Measurements from ENCODE around the gene DGKZ. TPM values are rescaled to one million over a fixed set of nuclear protein-coding genes. Genes with fewer than 3 reads are reported as not detected.
"Not testable (repeated sequence)": the region's sequence is repeated elsewhere in the genome, so short reads cannot be mapped to it uniquely, and the experiment has no call there.

Gene DGKZ
- total RNA-seq, 2 experiments from 2014 or later = 151 to 152 TPM

GRCh38 chr11:46369458-46370152, 22.3 kb downstream of the DGKZ start:
- no peak overlapping the region for H3K4me3 Mint-ChIP-seq
- H3K36me3 Mint-ChIP-seq (ENCODE audit: low read depth) = peaks cover 40% of the 10 kb centered on the region
- no peaks in the 10 kb centered on the region for H3K27me3 Mint-ChIP-seq (ENCODE audit: low read depth)
- ATAC-seq (peak; percentile 62), DNase-seq (peak; percentile 67)
- no peaks in the 10 kb centered on the region for H3K9me3 Mint-ChIP-seq (ENCODE audit: insufficient read depth)
- peaks cover 22% of the 10 kb centered on the region for H3K4me1 Mint-ChIP-seq (ENCODE audit: low read depth)
- POLR2A ChIA-PET = interaction anchor here (10.0 kb wide), 1 partner anchor 18 kb away, joined by 77 read pairs; no protein-coding TSS in a partner anchor
- CTCF ChIA-PET = interaction anchor here (16.5 kb wide), 1 partner anchor 16 kb away, joined by 381 read pairs; the partner anchor contains the start of gene DGKZ
- H3K27ac Mint-ChIP-seq = no peak overlapping the region

DNA sequence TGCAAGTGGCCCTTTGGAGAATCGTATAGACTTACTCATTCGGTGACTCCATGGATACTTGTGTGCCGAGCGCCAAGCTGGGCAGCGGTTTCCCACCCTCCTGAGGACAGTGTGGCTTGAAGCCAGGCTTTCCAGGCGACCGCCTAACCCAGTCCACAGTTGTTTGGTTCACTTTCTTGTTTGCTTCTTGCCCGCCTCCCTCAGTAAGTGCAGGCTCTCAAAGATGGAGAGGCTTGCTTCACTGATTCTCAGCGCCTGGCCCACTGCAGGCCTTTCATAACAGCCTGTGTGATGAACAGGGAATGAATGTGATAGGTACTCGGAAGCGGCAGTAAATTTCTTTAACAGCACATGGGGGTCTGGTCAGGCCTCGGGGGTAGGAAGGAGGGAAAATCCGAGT, 23.0 kb downstream of the DGKZ start:
- DNase-seq (no peak), ATAC-seq (no peak)
- CTCF ChIA-PET = interaction anchor here (0.6 to 16.5 kb wide), 2 partner anchors 17 to 98 kb away, joined by 3 to 381 read pairs; partner anchors contain the start of gene DGKZ
- H3K36me3 Mint-ChIP-seq (ENCODE audit: low read depth) = peaks cover 44% of the 10 kb centered on the region
- POLR2A ChIA-PET = no interaction called here
- H3K4me3 Mint-ChIP-seq = no peak overlapping the region
- H3K4me1 Mint-ChIP-seq (ENCODE audit: low read depth) = peaks cover 19% of the 10 kb centered on the region
- H3K27me3 Mint-ChIP-seq (ENCODE audit: low read depth) = no peaks in the 10 kb centered on the region
- H3K27ac Mint-ChIP-seq = no peak overlapping the region
- H3K9me3 Mint-ChIP-seq (ENCODE audit: insufficient read depth) = no peaks in the 10 kb centered on the region

DNA sequence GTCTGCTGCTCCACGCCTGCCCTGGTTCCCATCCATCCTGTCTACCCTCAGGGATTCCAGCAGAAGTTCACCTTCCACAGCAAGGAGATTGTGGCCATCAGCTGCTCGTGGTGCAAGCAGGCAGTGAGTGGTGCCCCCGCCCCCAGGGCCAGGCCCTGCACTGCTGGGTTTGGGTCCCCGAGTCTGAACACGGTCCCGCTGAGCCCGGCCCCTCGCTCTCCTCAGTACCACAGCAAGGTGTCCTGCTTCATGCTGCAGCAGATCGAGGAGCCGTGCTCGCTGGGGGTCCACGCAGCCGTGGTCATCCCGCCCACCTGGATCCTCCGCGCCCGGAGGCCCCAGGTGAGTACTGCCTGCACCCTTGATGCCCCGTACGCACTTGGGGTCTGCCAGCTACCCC, 24.0 kb downstream of the DGKZ start:
- CTCF ChIA-PET = interaction anchor here (16.5 kb wide), 1 partner anchor 18 kb away, joined by 381 read pairs; the partner anchor contains the start of gene DGKZ
- ATAC-seq; H3K4me3 Mint-ChIP-seq; H3K9me3 Mint-ChIP-seq (ENCODE audit: insufficient read depth); H3K27me3 Mint-ChIP-seq (ENCODE audit: low read depth); H3K27ac Mint-ChIP-seq; DNase-seq; POLR2A ChIA-PET: not testable (repeated sequence)
- peaks cover 19% of the 10 kb centered on the region for H3K4me1 Mint-ChIP-seq (ENCODE audit: low read depth)
- H3K36me3 Mint-ChIP-seq (ENCODE audit: low read depth) = peaks cover 48% of the 10 kb centered on the region

DNA sequence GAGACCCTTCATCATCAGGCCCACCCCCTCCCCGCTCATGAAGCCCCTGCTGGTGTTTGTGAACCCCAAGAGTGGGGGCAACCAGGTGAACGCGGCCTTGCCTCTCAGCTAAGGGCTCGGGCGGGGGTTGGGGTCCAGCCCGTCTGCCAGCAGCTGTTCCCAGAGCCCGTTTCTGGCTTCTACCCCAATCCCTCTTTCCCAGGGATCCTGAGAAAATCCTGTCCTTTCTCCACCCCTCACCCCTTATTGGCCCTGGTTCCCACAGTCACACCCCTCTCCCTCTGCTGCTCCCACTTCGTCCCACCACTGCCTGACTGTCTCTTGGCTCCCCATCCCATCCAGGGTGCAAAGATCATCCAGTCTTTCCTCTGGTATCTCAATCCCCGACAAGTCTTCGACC, 24.8 kb downstream of the DGKZ start:
- CTCF ChIA-PET = interaction anchor here (16.5 kb wide), 1 partner anchor 19 kb away, joined by 381 read pairs; the partner anchor contains the start of gene DGKZ
- no peaks in the 10 kb centered on the region for H3K27me3 Mint-ChIP-seq (ENCODE audit: low read depth)
- POLR2A ChIA-PET = no interaction called here
- H3K36me3 Mint-ChIP-seq (ENCODE audit: low read depth) = peaks cover 56% of the 10 kb centered on the region
- no peak for ATAC-seq
- peaks cover 16% of the 10 kb centered on the region for H3K4me1 Mint-ChIP-seq (ENCODE audit: low read depth)
- H3K4me3 Mint-ChIP-seq = no peak overlapping the region
- H3K9me3 Mint-ChIP-seq (ENCODE audit: insufficient read depth) = no peaks in the 10 kb centered on the region
- no peak for DNase-seq
- no peak overlapping the region for H3K27ac Mint-ChIP-seq

DNA sequence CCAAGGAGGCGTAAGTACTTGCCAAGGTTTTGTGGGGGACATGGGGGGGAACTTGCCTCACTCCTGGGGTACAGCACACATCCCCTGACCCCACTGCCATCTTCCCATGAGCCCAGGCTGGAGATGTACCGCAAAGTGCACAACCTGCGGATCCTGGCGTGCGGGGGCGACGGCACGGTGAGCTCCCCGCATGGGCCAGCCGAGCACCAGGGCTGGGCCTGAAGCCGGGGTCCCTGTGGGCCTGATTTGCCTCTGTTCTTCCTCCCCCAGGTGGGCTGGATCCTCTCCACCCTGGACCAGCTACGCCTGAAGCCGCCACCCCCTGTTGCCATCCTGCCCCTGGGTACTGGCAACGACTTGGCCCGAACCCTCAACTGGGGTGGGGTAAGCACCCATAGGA, 25.2 kb downstream of the DGKZ start:
- H3K27ac Mint-ChIP-seq; H3K27me3 Mint-ChIP-seq (ENCODE audit: low read depth); H3K4me3 Mint-ChIP-seq; DNase-seq; POLR2A ChIA-PET; H3K9me3 Mint-ChIP-seq (ENCODE audit: insufficient read depth); ATAC-seq: not testable (repeated sequence)
- Mint-ChIP-seq H3K36me3 (ENCODE audit: low read depth) (peaks cover 60% of the 10 kb centered on the region), H3K4me1 (ENCODE audit: low read depth) (peaks cover 12% of the 10 kb centered on the region)
- CTCF ChIA-PET = interaction anchor here (16.5 kb wide), 1 partner anchor 19 kb away, joined by 381 read pairs; the partner anchor contains the start of gene DGKZ

GRCh38 chr11:46373787-46374740, 26.8 kb downstream of the DGKZ start:
- Mint-ChIP-seq H3K36me3 (ENCODE audit: low read depth) (peaks cover 58% of the 10 kb centered on the region), H3K4me3 (no peak overlapping the region), H3K9me3 (ENCODE audit: insufficient read depth) (no peaks in the 10 kb centered on the region), H3K27ac (no peak overlapping the region), H3K27me3 (ENCODE audit: low read depth) (no peaks in the 10 kb centered on the region), H3K4me1 (ENCODE audit: low read depth) (peaks cover 9% of the 10 kb centered on the region)
- POLR2A ChIA-PET = no interaction called here
- ATAC-seq = no peak
- CTCF ChIA-PET = interaction anchor here (1.4 to 16.5 kb wide), 2 partner anchors 15 to 21 kb away, joined by 3 to 381 read pairs; partner anchors contain the start of gene DGKZ
- DNase-seq = no peak

GRCh38 chr11:46374815-46375214, 27.6 kb downstream of the DGKZ start:
- Mint-ChIP-seq H3K4me1 (ENCODE audit: low read depth) (peaks cover 8% of the 10 kb centered on the region), H3K9me3 (ENCODE audit: insufficient read depth) (no peaks in the 10 kb centered on the region), H3K27me3 (ENCODE audit: low read depth) (no peaks in the 10 kb centered on the region), H3K4me3 (no peak overlapping the region), H3K36me3 (ENCODE audit: low read depth) (peaks cover 53% of the 10 kb centered on the region), H3K27ac (no peak overlapping the region)
- ATAC-seq = no peak
- POLR2A ChIA-PET = no interaction called here
- no peak for DNase-seq
- CTCF ChIA-PET = interaction anchor here (1.4 kb wide), 1 partner anchor 14 kb away, joined by 3 read pairs; no protein-coding TSS in a partner anchor

DNA sequence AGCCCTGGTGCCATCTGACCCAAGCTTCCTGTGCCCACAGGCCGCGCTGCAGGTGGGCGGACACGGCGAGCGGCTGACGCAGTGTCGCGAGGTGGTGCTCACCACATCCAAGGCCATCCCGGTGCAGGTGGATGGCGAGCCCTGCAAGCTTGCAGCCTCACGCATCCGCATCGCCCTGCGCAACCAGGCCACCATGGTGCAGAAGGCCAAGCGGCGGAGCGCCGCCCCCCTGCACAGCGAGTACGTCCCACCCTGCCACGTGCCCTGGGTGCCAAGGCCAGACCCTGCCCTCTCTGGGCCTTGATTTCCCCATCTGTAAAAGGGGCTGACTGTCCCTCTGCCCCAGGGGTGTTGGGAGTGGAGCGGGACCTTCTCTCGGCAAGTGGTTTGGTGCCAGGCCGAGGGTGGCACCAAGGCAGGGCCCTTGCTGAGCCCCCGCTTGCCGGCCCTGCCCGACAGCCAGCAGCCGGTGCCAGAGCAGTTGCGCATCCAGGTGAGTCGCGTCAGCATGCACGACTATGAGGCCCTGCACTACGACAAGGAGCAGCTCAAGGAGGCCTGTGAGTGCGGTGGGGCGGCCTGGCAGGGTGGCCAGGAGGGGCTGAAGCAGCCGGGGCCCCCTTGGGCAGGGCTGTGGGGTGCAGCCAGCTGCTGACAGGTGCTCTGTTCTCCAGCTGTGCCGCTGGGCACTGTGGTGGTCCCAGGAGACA, 28.3 kb downstream of the DGKZ start:
- H3K4me1 Mint-ChIP-seq (ENCODE audit: low read depth) = peaks cover 9% of the 10 kb centered on the region
- peaks cover 46% of the 10 kb centered on the region for H3K36me3 Mint-ChIP-seq (ENCODE audit: low read depth)
- H3K27me3 Mint-ChIP-seq (ENCODE audit: low read depth) = no peaks in the 10 kb centered on the region
- no peak overlapping the region for H3K27ac Mint-ChIP-seq
- POLR2A ChIA-PET = interaction anchor here (0.9 kb wide), 1 partner anchor 14 kb away, joined by 3 read pairs; no protein-coding TSS in a partner anchor
- DNase-seq (no peak), ATAC-seq (no peak)
- no peak overlapping the region for H3K4me3 Mint-ChIP-seq
- CTCF ChIA-PET = no interaction called here
- H3K9me3 Mint-ChIP-seq (ENCODE audit: insufficient read depth) = no peaks in the 10 kb centered on the region

GRCh38 chr11:46376258-46377050, 29.2 kb downstream of the DGKZ start:
- H3K4me1 Mint-ChIP-seq (ENCODE audit: low read depth) = peaks cover 9% of the 10 kb centered on the region
- peaks cover 45% of the 10 kb centered on the region for H3K36me3 Mint-ChIP-seq (ENCODE audit: low read depth)
- no peak overlapping the region for H3K27ac Mint-ChIP-seq
- ChIA-PET CTCF (no interaction called here), POLR2A (interaction anchor here (0.9 kb wide), 1 partner anchor 15 kb away, joined by 3 read pairs; no protein-coding TSS in a partner anchor)
- H3K9me3 Mint-ChIP-seq (ENCODE audit: insufficient read depth) = no peaks in the 10 kb centered on the region
- no peak overlapping the region for H3K4me3 Mint-ChIP-seq
- no peaks in the 10 kb centered on the region for H3K27me3 Mint-ChIP-seq (ENCODE audit: low read depth)
- ATAC-seq (no peak), DNase-seq (no peak)

- Mint-ChIP-seq H3K9me3 (ENCODE audit: insufficient read depth) (no peaks in the 10 kb centered on the region), H3K4me1 (ENCODE audit: low read depth) (peaks cover 13% of the 10 kb centered on the region), H3K27me3 (ENCODE audit: low read depth) (peaks cover 4% of the 10 kb centered on the region), H3K4me3 (no peak overlapping the region), H3K36me3 (ENCODE audit: low read depth) (peaks cover 42% of the 10 kb centered on the region), H3K27ac (no peak overlapping the region)
- no peak for DNase-seq
- POLR2A ChIA-PET = interaction anchor here (1.8 kb wide), 1 partner anchor 15 kb away, joined by 7 read pairs; no protein-coding TSS in a partner anchor
- CTCF ChIA-PET = interaction anchor here (0.7 kb wide), 1 partner anchor 12 kb away, joined by 3 read pairs; no protein-coding TSS in a partner anchor
- ATAC-seq = no peak
Measured at GRCh38 chr11:46377290-46377689, 30.0 kb downstream of the DGKZ start.
